ENCODE results near the gene COL17A1.

GRCh38 chr10:104100795-104101194 is 15.1 kb upstream of the COL17A1 start:
- TF ChIP-seq POLR2A (IDR thresholded peaks at IDR 0.05) (no peak), CTCF (IDR thresholded peaks at IDR 0.05) (no peak)
